ENCODE results near the gene CIB2. TPM values are rescaled to one million over a fixed set of nuclear protein-coding genes. Genes with fewer than 3 reads are reported as not detected.

Gene CIB2
- polyA plus RNA-seq, 1 of the 3 experiments (the other 2 are of a cell fraction) = 39.6 TPM

DNA sequence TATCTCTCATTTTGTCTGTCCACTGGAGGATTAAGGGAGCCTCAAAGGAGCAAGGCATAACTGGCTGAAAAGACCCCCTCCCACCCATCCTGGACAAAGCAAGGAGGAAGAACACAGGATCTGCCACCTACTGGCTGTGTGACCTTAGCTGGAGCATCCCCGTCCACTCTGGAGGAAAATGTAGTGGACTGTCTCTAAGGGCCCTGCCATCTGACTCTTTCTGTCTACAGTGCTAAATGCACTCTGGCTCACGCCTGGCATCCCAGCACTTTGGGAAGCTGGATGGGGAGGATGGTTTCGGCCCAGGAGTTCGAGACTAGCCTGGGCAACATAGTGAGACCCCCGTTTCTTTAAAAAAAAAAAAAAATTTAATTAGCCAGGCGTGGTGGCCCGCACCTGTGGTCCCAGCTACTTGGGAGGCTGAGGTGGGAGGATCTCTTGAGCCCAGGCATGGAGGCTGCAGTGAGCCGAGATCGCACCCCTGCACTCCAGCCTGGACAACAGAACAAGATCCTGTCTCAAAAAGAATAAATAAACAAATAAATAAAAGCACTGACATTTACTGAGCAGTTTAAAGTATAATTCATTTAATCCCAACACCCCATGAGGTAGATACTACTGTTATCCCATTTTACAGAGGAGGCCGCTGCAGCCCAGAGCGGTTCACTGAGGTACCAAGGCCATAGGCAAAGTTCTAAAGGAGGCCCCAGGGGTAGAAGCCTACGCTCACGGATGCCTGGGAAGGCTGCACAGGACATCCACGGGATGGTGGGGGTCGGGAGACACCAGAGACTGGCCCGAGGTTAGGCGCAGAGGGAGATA is 54.8 kb downstream of the CIB2 start:
- no peaks in the 10 kb centered on the region; the same call in 1 of the 2 replicates for H4K20me1 ChIP-seq (ENCODE audit: insufficient read depth)
- peak overlapping the region; percentile 75 for H3K9ac ChIP-seq
- H3K79me2 ChIP-seq (ENCODE audit: insufficient read depth) = peaks cover 55% of the 10 kb centered on the region
- CTCF ChIA-PET = interaction anchor here (0.8 to 2.0 kb wide), 11 partner anchors 9 to 117 kb away, joined by 3 to 8 read pairs (median 3); no protein-coding TSS in a partner anchor
- POLR2A ChIA-PET = interaction anchor here (0.8 to 1.6 kb wide), 2 partner anchors 9 to 108 kb away, joined by 3 to 4 read pairs; no protein-coding TSS in a partner anchor
- TF ChIP-seq IRF3 (IDR thresholded peaks at IDR 0.05; ENCODE audit: low read depth, low read length) (no peak), ZBTB33 (IDR thresholded peaks at IDR 0.05; ENCODE audit: borderline replicate concordance, low read depth) (no peak), RAD21 (IDR thresholded peaks at IDR 0.05; ENCODE audit: low read length) (peak; percentile 28; the same call in 1 of the 2 replicates), GATA2 (CRISPR knock-in tag; IDR thresholded peaks at IDR 0.05) (no peak), JUND (IDR thresholded peaks at IDR 0.05) (no peak), USF1 (IDR thresholded peaks at IDR 0.05; ENCODE audit: borderline replicate concordance, low read depth) (no peak), TCF12 (IDR thresholded peaks at IDR 0.05) (no peak), RFX5 (IDR thresholded peaks at IDR 0.05; ENCODE audit: low read length) (no peak)
- TF ChIP-seq, protein P1, sequence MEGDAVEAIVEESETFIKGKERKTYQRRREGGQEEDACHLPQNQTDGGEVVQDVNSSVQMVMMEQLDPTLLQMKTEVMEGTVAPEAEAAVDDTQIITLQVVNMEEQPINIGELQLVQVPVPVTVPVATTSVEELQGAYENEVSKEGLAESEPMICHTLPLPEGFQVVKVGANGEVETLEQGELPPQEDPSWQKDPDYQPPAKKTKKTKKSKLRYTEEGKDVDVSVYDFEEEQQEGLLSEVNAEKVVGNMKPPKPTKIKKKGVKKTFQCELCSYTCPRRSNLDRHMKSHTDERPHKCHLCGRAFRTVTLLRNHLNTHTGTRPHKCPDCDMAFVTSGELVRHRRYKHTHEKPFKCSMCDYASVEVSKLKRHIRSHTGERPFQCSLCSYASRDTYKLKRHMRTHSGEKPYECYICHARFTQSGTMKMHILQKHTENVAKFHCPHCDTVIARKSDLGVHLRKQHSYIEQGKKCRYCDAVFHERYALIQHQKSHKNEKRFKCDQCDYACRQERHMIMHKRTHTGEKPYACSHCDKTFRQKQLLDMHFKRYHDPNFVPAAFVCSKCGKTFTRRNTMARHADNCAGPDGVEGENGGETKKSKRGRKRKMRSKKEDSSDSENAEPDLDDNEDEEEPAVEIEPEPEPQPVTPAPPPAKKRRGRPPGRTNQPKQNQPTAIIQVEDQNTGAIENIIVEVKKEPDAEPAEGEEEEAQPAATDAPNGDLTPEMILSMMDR (IDR thresholded peaks at IDR 0.05) = peak; percentile 35
- TF ChIP-seq, protein P2, sequence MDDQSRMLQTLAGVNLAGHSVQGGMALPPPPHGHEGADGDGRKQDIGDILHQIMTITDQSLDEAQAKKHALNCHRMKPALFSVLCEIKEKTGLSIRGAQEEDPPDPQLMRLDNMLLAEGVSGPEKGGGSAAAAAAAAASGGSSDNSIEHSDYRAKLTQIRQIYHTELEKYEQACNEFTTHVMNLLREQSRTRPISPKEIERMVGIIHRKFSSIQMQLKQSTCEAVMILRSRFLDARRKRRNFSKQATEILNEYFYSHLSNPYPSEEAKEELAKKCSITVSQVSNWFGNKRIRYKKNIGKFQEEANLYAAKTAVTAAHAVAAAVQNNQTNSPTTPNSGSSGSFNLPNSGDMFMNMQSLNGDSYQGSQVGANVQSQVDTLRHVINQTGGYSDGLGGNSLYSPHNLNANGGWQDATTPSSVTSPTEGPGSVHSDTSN (IDR thresholded peaks at IDR 0.05) = no peak
- H3K4me1 ChIP-seq (ENCODE audit: control insufficient read depth in 1 of 2, insufficient read depth in 2 of 2, low read depth in 1 of 2, low read length in 1 of 2) = peaks cover 17 to 24% of the 10 kb centered on the region in 2 experiments
- peak overlapping the region; percentile 0; the same call in 1 of the 2 replicates for H2AFZ ChIP-seq (ENCODE audit: low read depth)
- no peaks in the 10 kb centered on the region for H3K9me3 ChIP-seq
- peaks cover 0 to 7% of the 10 kb centered on the region in 2 experiments for H3K36me3 ChIP-seq (replicated peaks in 1 of 2; ENCODE audit: control insufficient read depth in 1 of 2, insufficient read depth in 2 of 2, low read length in 1 of 2)
- WGBS (ENCODE audit: low lambda C conversion rate) = 71% methylated on average over 17 of the region's 17 CpGs
- peak; percentile 44 for DNase-seq
- H3K27me3 ChIP-seq (ENCODE audit: insufficient read depth) = no peaks in the 10 kb centered on the region
- H3F3A ChIP-seq (replicated peaks; ENCODE audit: insufficient read depth) = peaks cover 32% of the 10 kb centered on the region
- H3K4me2 ChIP-seq = peak overlapping the region; percentile 83
- H3K4me3 ChIP-seq (ENCODE audit: low read depth in 2 of 2, low read length in 1 of 2) = peak overlapping the region; percentile 75 to 89
- H3K27ac ChIP-seq (ENCODE audit: low read depth in 2 of 2, low read length in 1 of 2) = peak overlapping the region; percentile 80 to 99
- no peaks in the 10 kb centered on the region for H3K9me2 ChIP-seq
